Hepatocyte (in vitro differentiated cells): Measurements from ENCODE around the gene TRIM8. TPM values are rescaled to one million over a fixed set of nuclear protein-coding genes. Genes with fewer than 3 reads are reported as not detected.
"Not testable (repeated sequence)": the region's sequence is repeated elsewhere in the genome, so short reads cannot be mapped to it uniquely, and the experiment has no call there.

Experiments used
- DNase-seq: peaks from one replicate; pipeline ENCODE4 v3.0.0-alpha.2; 2016; ENCODE audit warnings: low spot score
- H2AFZ ChIP-seq: fragments of 200-600 bp; sonication (generic); 2 replicates; pipeline ENCODE4 v1.6.0; 2016; ENCODE audit warnings: antibody characterized with exemption, mild to moderate bottlenecking
- H3K27ac ChIP-seq: fragments of 200-600 bp; sonication (generic); 2 replicates; pipeline ENCODE4 v1.5.1; 2016; ENCODE audit warnings: mild to moderate bottlenecking
- H3K27me3 ChIP-seq: fragments of 200-600 bp; sonication (generic); 2 replicates; pipeline ENCODE4 v1.6.1; 2016
- H3K36me3 ChIP-seq: fragments of 200-600 bp; sonication (generic); replicated peaks from 2 replicates; pipeline ENCODE4 v1.5.1; 2016; ENCODE audit warnings: low read depth; ENCODE audit not compliant: insufficient read depth
- H3K4me1 ChIP-seq: fragments of 200-600 bp; sonication (generic); 2 replicates; pipeline ENCODE4 v1.5.1; 2016; ENCODE audit warnings: mild to moderate bottlenecking, moderate library complexity; ENCODE audit not compliant: insufficient read depth
- H3K4me2 ChIP-seq: fragments of 200-600 bp; sonication (generic); 2 replicates; pipeline ENCODE4 v1.6.0; 2016
- H3K4me3 ChIP-seq: fragments of 200-600 bp; sonication (generic); 2 replicates; pipeline ENCODE4 v1.5.1; 2016; ENCODE audit warnings: mild to moderate bottlenecking
- H3K79me2 ChIP-seq: fragments of 200-600 bp; sonication (generic); 2 replicates; pipeline ENCODE4 v1.6.0; 2017; ENCODE audit warnings: mild to moderate bottlenecking
- H3K9me2 ChIP-seq: fragments of 200-600 bp; sonication (generic); replicated peaks from 2 replicates; pipeline ENCODE4 v1.6.0; 2017; ENCODE audit warnings: mild to moderate bottlenecking; ENCODE audit not compliant: insufficient read depth
- H3K9me3 ChIP-seq: fragments of 200-600 bp; sonication (generic); 2 replicates; pipeline ENCODE4 v1.5.1; 2016; ENCODE audit warnings: low read depth, mild to moderate bottlenecking
- H4K20me1 ChIP-seq: fragments of 200-600 bp; sonication (generic); 2 replicates; pipeline ENCODE4 v1.6.0; 2016; ENCODE audit warnings: mild to moderate bottlenecking; ENCODE audit not compliant: insufficient read depth, poor library complexity, severe bottlenecking
- CTCF ChIP-seq: fragments of 200-600 bp; sonication (generic); IDR thresholded peaks from 2 replicates; pipeline ENCODE4 v1.5.1; 2016; ENCODE audit warnings: antibody characterized with exemption, mild to moderate bottlenecking; ENCODE audit not compliant: poor library complexity
- EZH2 ChIP-seq: fragments of 200-600 bp; sonication (generic); IDR thresholded peaks from 2 replicates; pipeline ENCODE4 v1.6.1; 2016; ENCODE audit warnings: antibody characterized with exemption, mild to moderate bottlenecking, borderline replicate concordance
- EZH2phosphoT487 ChIP-seq: fragments of 200-600 bp; sonication (generic); IDR thresholded peaks from one replicate; pipeline ENCODE4 v1.6.1; 2018; ENCODE audit warnings: antibody characterized with exemption, mild to moderate bottlenecking, low read depth, moderate library complexity; ENCODE audit not compliant: unreplicated experiment, severe bottlenecking
- WGBS: methylation state at CpG from one replicate; pipeline ENCODE4 v1.1.6; 2016; ENCODE audit warnings: low lambda C conversion rate; ENCODE audit errors: missing lambda C conversion rate; 5-methylcytosine and 5-hydroxymethylcytosine counted together
- polyA plus RNA-seq: library from polyadenylated mRNA; unstranded; fragments of >200 nt; fragmentation: Nextera tagmentation; extraction: Ambion mirVana; gene quantifications from 2 replicates; pipeline ENCODE4 v1.2.1, GENCODE V29; 2016
- total RNA-seq: library from RNA; depleted of rRNA; stranded (reverse); fragments of >200 nt; gene quantifications from 2 replicates; pipeline ENCODE4 v1.2.3, GENCODE V29; 2014

Gene TRIM8
- total and polyA plus RNA-seq, 2 experiments from 2014 or later = 53.3 to 61.2 TPM

DNA sequence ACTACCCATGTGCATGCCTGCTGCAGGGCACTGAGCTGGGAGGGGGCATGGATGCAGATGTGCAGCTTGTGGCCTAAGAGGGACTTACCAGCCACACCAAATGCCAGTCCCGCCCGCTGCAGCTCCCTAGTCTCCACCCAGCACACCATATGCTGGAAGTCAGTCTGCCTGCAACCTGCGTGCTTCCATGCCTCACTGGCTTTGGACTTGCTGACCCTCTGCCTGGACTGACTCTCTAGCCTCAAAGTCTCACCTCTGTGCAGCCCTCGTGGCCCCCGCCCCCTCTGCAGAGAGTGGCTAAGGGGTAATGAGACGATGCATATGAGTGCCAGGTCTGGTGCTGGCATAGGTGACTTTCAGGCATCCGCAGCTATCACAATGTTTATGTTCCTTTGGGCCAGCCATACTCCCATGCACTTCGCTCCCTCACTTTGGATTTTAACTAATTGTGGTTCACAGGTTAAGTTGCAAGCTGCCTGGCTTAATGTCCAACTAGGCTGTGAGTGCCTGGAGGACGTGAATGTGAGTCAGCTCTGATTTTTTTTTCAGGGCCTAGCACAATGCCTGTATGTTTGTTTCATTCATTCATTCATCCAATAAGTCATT lies 21.7 kb downstream of the TRIM8 start:
- H3K27ac ChIP-seq = no peak overlapping the region
- TF ChIP-seq EZH2phosphoT487 = no peak
- no peak for TF ChIP-seq EZH2
- no peak for TF ChIP-seq CTCF
- H3K9me2 ChIP-seq = no peaks in the 10 kb centered on the region
- no peaks in the 10 kb centered on the region for H3K79me2 ChIP-seq
- DNase-seq = no peak
- peaks cover 16% of the 10 kb centered on the region for H3K4me1 ChIP-seq
- no peaks in the 10 kb centered on the region for H3K9me3 ChIP-seq
- no peak overlapping the region for H2AFZ ChIP-seq
- H4K20me1 ChIP-seq = no peaks in the 10 kb centered on the region
- 78% methylated on average over 9 of the region's 9 CpGs for WGBS
- H3K27me3 ChIP-seq = no peaks in the 10 kb centered on the region
- no peak overlapping the region for H3K4me2 ChIP-seq
- no peak overlapping the region for H3K4me3 ChIP-seq
- no peaks in the 10 kb centered on the region for H3K36me3 ChIP-seq

GRCh38 chr10:102667411-102667810 lies 23.1 kb downstream of the TRIM8 start:
- peaks cover 11% of the 10 kb centered on the region for H3K4me1 ChIP-seq
- not testable (repeated sequence) for H4K20me1 ChIP-seq, H3K27me3 ChIP-seq, H3K36me3 ChIP-seq, H3K4me2 ChIP-seq, H3K9me3 ChIP-seq, H3K79me2 ChIP-seq, H3K27ac ChIP-seq, H3K9me2 ChIP-seq, DNase-seq, H2AFZ ChIP-seq, H3K4me3 ChIP-seq
- 93% methylated on average over 4 of the region's 4 CpGs for WGBS

GRCh38 chr10:102668326-102669107 lies 24.2 kb downstream of the TRIM8 start:
- WGBS = 90% methylated on average over 8 of the region's 10 CpGs
- Histone ChIP-seq H3K27ac (no peak overlapping the region), H3K9me2 (no peaks in the 10 kb centered on the region), H4K20me1 (no peaks in the 10 kb centered on the region), H3K4me2 (no peak overlapping the region), H2AFZ (no peak overlapping the region), H3K36me3 (no peaks in the 10 kb centered on the region), H3K9me3 (no peaks in the 10 kb centered on the region), H3K4me3 (no peak overlapping the region), H3K79me2 (no peaks in the 10 kb centered on the region), H3K27me3 (no peaks in the 10 kb centered on the region), H3K4me1 (peaks cover 13% of the 10 kb centered on the region)
- no peak for DNase-seq
- no peak for TF ChIP-seq EZH2phosphoT487
- no peak for TF ChIP-seq CTCF
- TF ChIP-seq EZH2 = no peak
